K562 (cell line): ENCODE data around the gene E2F1. TPM values are rescaled to one million over a fixed set of nuclear protein-coding genes. Genes with fewer than 3 reads are reported as not detected.
A peak's percentile ranks its signal among the peaks of the same experiment; 100 is the strongest.

Experiments
- E2F8 ChIP-seq: fragments of 450-650 bp; IDR thresholded peaks from 2 replicates; pipeline ENCODE4 v1.7.1; 2018; ENCODE audit warnings: mild to moderate bottlenecking, low read depth; ENCODE audit not compliant: partially characterized antibody
- FIP1L1 ChIP-seq: fragments of 200-400 bp; formaldehyde crosslinking; IDR thresholded peaks from 2 replicates; pipeline ENCODE4 v1.6.1; 2018; ENCODE audit warnings: mild to moderate bottlenecking, low read depth, low read length; ENCODE audit not compliant: poor library complexity, severe bottlenecking
- HINFP ChIP-seq: fragments of 450-650 bp; conservative IDR thresholded peaks from 2 replicates; pipeline ENCODE4 v1.6.1; 2016; ENCODE audit warnings: missing genetic modification characterization, low read depth, mild to moderate bottlenecking, control low read depth, missing compliant biosample characterization
- LCOR ChIP-seq: sonication (generic); formaldehyde crosslinking; IDR thresholded peaks from 2 replicates; pipeline ENCODE4 v1.8.0; 2022; ENCODE audit warnings: mild to moderate bottlenecking, missing genetic modification reagents
- RBM34 ChIP-seq: fragments of 200-400 bp; formaldehyde crosslinking; IDR thresholded peaks from 2 replicates; pipeline ENCODE4 v1.6.1; 2018; ENCODE audit warnings: low read length, borderline replicate concordance; ENCODE audit not compliant: insufficient read depth
- TFE3 ChIP-seq: fragments of 450-650 bp; formaldehyde crosslinking; IDR thresholded peaks from 2 replicates; pipeline ENCODE4 v1.4.0; 2020; ENCODE audit warnings: mild to moderate bottlenecking, mixed read lengths
- TOE1 ChIP-seq, 2 experiments: fragments of 450-650 bp in 1 of 2; sonication (generic) in 1 of 2; formaldehyde crosslinking in 1 of 2; IDR thresholded peaks; 2 replicates each; pipeline versions ENCODE4 v1.7.1 to v1.8.0; 2016 to 2022; ENCODE audit warnings: borderline replicate concordance in 2 of 2, mild to moderate bottlenecking in 2 of 2, antibody characterized with exemption in 1 of 2, inconsistent platforms in 1 of 2, low read depth in 1 of 2, missing genetic modification reagents in 1 of 2, moderate library complexity in 1 of 2
- UBTF ChIP-seq, 2 experiments: IDR thresholded peaks; 2 replicates each; pipeline ENCODE4 v1.6.1; 2012; ENCODE audit warnings: improper control_type of control experiment in 2 of 2, low read depth in 2 of 2, low read length in 2 of 2, borderline replicate concordance in 1 of 2
- YY1 ChIP-seq, 3 experiments: IDR thresholded peaks; 2 replicates each; pipeline ENCODE4 v1.6.1; 2011; ENCODE audit warnings: low read length in 2 of 3, mild to moderate bottlenecking in 2 of 3, moderate library complexity in 2 of 3, borderline replicate concordance in 1 of 3, control low read depth in 1 of 3, low read depth in 1 of 3; ENCODE audit not compliant: insufficient read depth in 3 of 3, insufficient replicate concordance in 2 of 3, control insufficient read depth in 1 of 3, insufficient read length in 1 of 3; ENCODE audit errors: extremely low read depth in 1 of 3
- ZNF57 ChIP-seq: fragments of 450-650 bp; formaldehyde crosslinking; IDR thresholded peaks from 2 replicates; pipeline ENCODE4 v1.4.0; 2020; ENCODE audit warnings: mild to moderate bottlenecking, moderate library complexity
- ZNF639 ChIP-seq, 2 experiments: fragments of 200-800 bp in 1 of 2; sonication (Bioruptor generic) in 1 of 2; sonication (generic) in 1 of 2; formaldehyde crosslinking in 1 of 2; IDR thresholded peaks in 1 of 2; conservative IDR thresholded peaks in 1 of 2; 2 replicates each; pipeline versions ENCODE4 v1.5.0 to v1.6.1; 2016 to 2020; ENCODE audit warnings: missing compliant biosample characterization in 1 of 2, missing genetic modification characterization in 1 of 2, missing genetic modification reagents in 1 of 2
- polyA plus RNA-seq, 8 experiments: library from polyadenylated mRNA; depleted of rRNA in 4 of 8; stranded (reverse) in 5 of 8; unstranded in 3 of 8; fragments of >200 nt; fragmentation: Nextera tagmentation in 2 of 8; fragmentation: Illumina TruSeq in 1 of 8; extraction: Ambion mirVana in 2 of 8; extraction: Trizol in 1 of 8; gene quantifications; 2 replicates each; pipeline versions ENCODE4 v1.2.1 to v1.2.3, GENCODE V29; 2011 to 2014; ENCODE audit warnings: inconsistent platforms in 1 of 8, missing spikeins in 1 of 8
- total RNA-seq, 7 experiments: library from RNA; depleted of rRNA in 6 of 7; stranded (reverse); fragments of >200 nt in 6 of 7; fragmentation: Illumina TruSeq in 2 of 7; extraction: Trizol in 2 of 7; gene quantifications; 2 replicates each; pipeline versions ENCODE4 v1.2.1 to v1.2.3, GENCODE V29; 2011 to 2021; ENCODE audit warnings: low replicate concordance in 1 of 7

The E2F1 gene
- total and polyA plus RNA-seq, 9 of the 15 experiments (the other 6 are each of a cell fraction or from before 2014, with no cell fraction given): 0.14 to 30.6 (median 13.1) TPM

- no peak for TF ChIP-seq TFE3 (CRISPR knock-in tag)
- peak; percentile 11; the same call in 1 of the 2 replicates for TF ChIP-seq LCOR (CRISPR knock-in tag)
- peak; percentile 38 for TF ChIP-seq E2F8
- TF ChIP-seq YY1 (IDR thresholded peaks at IDR 0.05; ENCODE audit: borderline replicate concordance in 1 of 3, control insufficient read depth in 1 of 3, extremely low read depth in 1 of 3, insufficient read depth in 3 of 3, insufficient read length in 1 of 3, insufficient replicate concordance in 2 of 3, low read depth in 1 of 3, low read length in 2 of 3): peak in 2 of 3 experiments; percentile 57 to 59
- TF ChIP-seq FIP1L1: peak; percentile 79
- TF ChIP-seq HINFP: no peak
- peak in 1 of 2 experiments; percentile 84; a peak in 2 of 4 replicates for TF ChIP-seq ZNF639 (CRISPR knock-in tag; conservative IDR thresholded peaks at IDR 0.05 in 1 of 2, IDR thresholded peaks at IDR 0.05 in 1 of 2)
- peak; percentile 91; the same call in 1 of the 2 replicates for TF ChIP-seq RBM34
- no peak for TF ChIP-seq TOE1 (IDR thresholded peaks at IDR 0.05; ENCODE audit: borderline replicate concordance)
- TF ChIP-seq TOE1 (CRISPR knock-in tag; IDR thresholded peaks at IDR 0.05; ENCODE audit: borderline replicate concordance, low read depth): no peak
- peak; percentile 79 to 87 for TF ChIP-seq UBTF (IDR thresholded peaks at IDR 0.05; ENCODE audit: borderline replicate concordance in 1 of 2, low read depth in 2 of 2, low read length in 2 of 2)
- peak; percentile 74; the same call in 1 of the 2 replicates for TF ChIP-seq ZNF57
Observed at GRCh38 chr20:33663161-33664084, 22.8 kb downstream of the E2F1 start (continued).
